NT2/D1 (cell line): ENCODE data around the gene WT1.

Experiments used
- SUZ12 ChIP-seq: IDR thresholded peaks from 2 replicates; pipeline ENCODE4 v1.6.1; 2011; ENCODE audit not compliant: insufficient read length, insufficient read depth; ENCODE audit errors: extremely low read depth
- YY1 ChIP-seq: IDR thresholded peaks from 2 replicates; pipeline ENCODE4 v1.6.1; 2011; ENCODE audit not compliant: insufficient read length, insufficient read depth
- ZNF274 ChIP-seq: IDR thresholded peaks from 2 replicates; pipeline ENCODE4 v1.6.1; 2011; ENCODE audit warnings: mild to moderate bottlenecking, low read depth, low read length

DNA sequence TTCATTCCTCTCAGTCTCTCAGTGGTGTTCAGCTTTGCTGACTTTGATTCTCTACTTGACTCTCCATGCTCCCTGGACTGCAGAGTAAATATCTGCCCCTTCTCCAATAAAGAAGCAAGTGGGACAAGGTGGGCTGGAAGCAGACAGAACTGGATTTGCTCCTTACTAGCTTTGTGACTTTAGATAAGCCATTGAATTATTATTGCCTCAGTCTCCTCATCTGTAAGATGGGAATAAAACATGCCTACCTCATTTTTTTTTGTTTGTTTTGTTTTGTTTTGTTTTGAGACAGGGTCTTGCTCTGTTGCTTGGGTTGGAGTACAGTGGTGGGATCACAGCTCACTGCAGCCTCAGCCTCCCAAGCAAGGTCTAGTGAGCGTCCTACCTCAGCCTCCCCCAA is 44.6 kb downstream of the WT1 start:
- TF ChIP-seq YY1 (no peak), SUZ12 (no peak), ZNF274 (no peak)
